A549 (cell line): Measurements from ENCODE around the gene RABL6. TPM values are rescaled to one million over a fixed set of nuclear protein-coding genes. Genes with fewer than 3 reads are reported as not detected.
"Not testable (repeated sequence)": the region's sequence is repeated elsewhere in the genome, so short reads cannot be mapped to it uniquely, and the experiment has no call there.

Source experiments
- ATAC-seq, 2 experiments: fragments of 200-7000 bp in 1 of 2; fragments of >200 bp in 1 of 2; cut with Nextera tagmentation in 1 of 2; cut with Tn5 transposase in 1 of 2; 3 replicates each; pipeline versions ENCODE4 v1.8.0 to v1.9.1; 2018 to 2020; ENCODE audit warnings: mild to moderate bottlenecking in 1 of 2, moderate library complexity in 1 of 2
- CTCF ChIA-PET: fragments of 300-600 bp; sonication (Branson Sonifier 250); formaldehyde crosslinking; extraction: SDS; loops from one replicate; lab custom pipeline; 2021; ENCODE audit warnings: antibody characterized with exemption, inconsistent platforms; lab: Yijun Ruan, JAX
- POLR2A ChIA-PET: fragments of 350-600 bp; formaldehyde crosslinking; extraction: SDS; loops from one replicate; lab custom pipeline; 2021; ENCODE audit warnings: antibody characterized with exemption, inconsistent platforms; lab: Yijun Ruan, JAX
- DNase-seq, 2 experiments: peaks; one replicate each; pipeline versions ENCODE4 v3.0.0 to v3.0.0-alpha.2; 2011 to 2016; ENCODE audit warnings: low read depth in 1 of 2, low spot score in 1 of 2
- FAIRE-seq: peaks from 2 replicates; lab custom pipeline; 2011; peaks lifted over from hg19 to GRCh38; lab: Jason Lieb, UNC
- H3K27ac ChIP-seq, 2 experiments: fragments of >200 bp; sonication (Bioruptor Twin); formaldehyde crosslinking; 3 replicates each; pipeline ENCODE4 v1.5.1; 2016 to 2017
- H3K4me1 ChIP-seq: fragments of >200 bp; sonication (Bioruptor Twin); formaldehyde crosslinking; 3 replicates; pipeline ENCODE4 v1.6.1; 2016
- H3K4me2 ChIP-seq: fragments of >200 bp; sonication (Bioruptor Twin); formaldehyde crosslinking; 3 replicates; pipeline ENCODE4 v1.6.1; 2016
- H3K4me3 ChIP-seq: fragments of >200 bp; sonication (Bioruptor Twin); formaldehyde crosslinking; 3 replicates; pipeline ENCODE4 v1.5.1; 2016
- H3K9me3 ChIP-seq: fragments of >200 bp; sonication (Bioruptor Twin); formaldehyde crosslinking; 3 replicates; pipeline ENCODE4 v1.6.1; 2016
- CEBPB ChIP-seq, 2 experiments: fragments of >200 bp in 1 of 2; sonication (Bioruptor Twin) in 1 of 2; formaldehyde crosslinking in 1 of 2; IDR thresholded peaks; 2 replicates each; pipeline ENCODE4 v1.6.1; 2012 to 2016
- CHD2 ChIP-seq: fragments of 150-350 bp; IDR thresholded peaks from 2 replicates; pipeline ENCODE4 v1.6.1; 2014; ENCODE audit warnings: low read length; ENCODE audit not compliant: partially characterized antibody
- E2F6 ChIP-seq: IDR thresholded peaks from 2 replicates; pipeline ENCODE4 v1.6.1; 2012; ENCODE audit warnings: low read depth, borderline replicate concordance
- EP300 ChIP-seq, 2 experiments: fragments of >200 bp; sonication (Bioruptor Twin); formaldehyde crosslinking; IDR thresholded peaks; 2 replicates in 1 of 2; 3 replicates in 1 of 2; pipeline ENCODE4 v1.6.1; 2016 to 2017
- FOSL2 ChIP-seq, 2 experiments: fragments of 450-650 bp in 1 of 2; fragments of >200 bp in 1 of 2; sonication (Bioruptor Twin) in 1 of 2; formaldehyde crosslinking; IDR thresholded peaks; 2 replicates each; pipeline versions ENCODE4 v1.5.0 to v1.6.1; 2016 to 2020; ENCODE audit warnings: mild to moderate bottlenecking in 1 of 2, moderate library complexity in 1 of 2
- GATA3 ChIP-seq: IDR thresholded peaks from 2 replicates; pipeline ENCODE4 v1.6.1; 2012; ENCODE audit warnings: borderline replicate concordance
- HES2 ChIP-seq: fragments of >200 bp; sonication (Bioruptor Twin); formaldehyde crosslinking; IDR thresholded peaks from 2 replicates; pipeline ENCODE4 v1.6.1; 2016
- HOXA7 ChIP-seq: fragments of 250-450 bp; sonication (Bioruptor Pico); IDR thresholded peaks from 2 replicates; pipeline ENCODE4 v1.5.0; 2020; ENCODE audit warnings: mild to moderate bottlenecking, moderate library complexity
- HOXB13 ChIP-seq: fragments of 250-450 bp; sonication (Bioruptor Pico); IDR thresholded peaks from 2 replicates; pipeline ENCODE4 v1.5.0; 2020; ENCODE audit warnings: low read depth, mild to moderate bottlenecking, moderate library complexity
- HOXB5 ChIP-seq: fragments of 250-450 bp; sonication (Bioruptor Pico); IDR thresholded peaks from 2 replicates; pipeline ENCODE4 v1.5.0; 2020; ENCODE audit warnings: mild to moderate bottlenecking, moderate library complexity
- JUN ChIP-seq, 2 experiments: fragments of >200 bp; sonication (Bioruptor Twin); formaldehyde crosslinking; IDR thresholded peaks; 2 replicates in 1 of 2; 3 replicates in 1 of 2; pipeline ENCODE4 v1.6.1; 2016 to 2017
- JUNB ChIP-seq: fragments of >200 bp; sonication (Bioruptor Twin); formaldehyde crosslinking; IDR thresholded peaks from 2 replicates; pipeline ENCODE4 v1.6.1; 2016
- KDM1A ChIP-seq: fragments of 200-600 bp; sonication (generic); IDR thresholded peaks from 2 replicates; pipeline ENCODE4 v1.6.1; 2016; ENCODE audit warnings: low read depth, mild to moderate bottlenecking
- KDM5A ChIP-seq: fragments of 200-600 bp; sonication (generic); IDR thresholded peaks from 2 replicates; pipeline ENCODE4 v1.6.1; 2016; ENCODE audit warnings: antibody characterized with exemption, mild to moderate bottlenecking
- MAX ChIP-seq: IDR thresholded peaks from 2 replicates; pipeline ENCODE4 v1.6.1; 2012
- MYC ChIP-seq: IDR thresholded peaks from 2 replicates; pipeline ENCODE4 v1.6.1; 2012; ENCODE audit warnings: mild to moderate bottlenecking, inconsistent platforms, low read length, improper control_type of control experiment, borderline replicate concordance
- PBX3 ChIP-seq: IDR thresholded peaks from 2 replicates; pipeline ENCODE4 v1.6.1; 2012
- POLR2A ChIP-seq: IDR thresholded peaks from 2 replicates; pipeline ENCODE4 v1.6.1; 2012; ENCODE audit warnings: mild to moderate bottlenecking, low read length
- RFX5 ChIP-seq: fragments of 450-650 bp; IDR thresholded peaks from 2 replicates; pipeline ENCODE4 v1.7.1; 2014; ENCODE audit warnings: antibody characterized with exemption, mild to moderate bottlenecking, moderate library complexity
- SMC3 ChIP-seq: fragments of >200 bp; sonication (Bioruptor Twin); formaldehyde crosslinking; IDR thresholded peaks from 3 replicates; pipeline ENCODE4 v1.6.1; 2018; ENCODE audit warnings: inconsistent platforms
- USF2 ChIP-seq: fragments of 450-650 bp; IDR thresholded peaks from 2 replicates; pipeline ENCODE4 v1.6.1; 2014; ENCODE audit warnings: antibody characterized with exemption
- ZSCAN20 ChIP-seq: fragments of 250-450 bp; sonication (Bioruptor Pico); IDR thresholded peaks from 2 replicates; pipeline ENCODE4 v1.8.0; 2022; ENCODE audit warnings: mild to moderate bottlenecking, moderate library complexity
- WGBS: methylation state at CpG from one replicate; pipeline ENCODE4 v1.1.6; 2017; ENCODE audit errors: missing lambda C conversion rate; 5-methylcytosine and 5-hydroxymethylcytosine counted together
- polyA plus RNA-seq, 4 experiments: library from polyadenylated mRNA; depleted of rRNA in 3 of 4; stranded (reverse); fragments of >200 nt; fragmentation: RNase III in 1 of 4; extraction: RNeasy Plus Mini Kit Qiagen cat#74134 plus additional on column Dnase treatment in 1 of 4; gene quantifications; 2 replicates in 3 of 4; 3 replicates in 1 of 4; pipeline ENCODE4 v1.2.3, GENCODE V29; 2011 to 2017

The RABL6 gene
- polyA plus RNA-seq, 2 of the 4 experiments (the other 2 are of a cell fraction), result 46.8 to 71.4 TPM

- H3K4me2 ChIP-seq, result peak overlapping the region; percentile 77
- TF ChIP-seq HOXB5 (CRISPR knock-in tag), result 0 out of 2 replicates have a peak, but pooled peaks have one; percentile 28
- TF ChIP-seq GATA3, result peak; percentile 65; the same call in 1 of the 2 replicates
- TF ChIP-seq MYC, result peak; percentile 88
- TF ChIP-seq FOSL2 (IDR thresholded peaks at IDR 0.05), result peak; percentile 65
- TF ChIP-seq FOSL2 (CRISPR knock-in tag; IDR thresholded peaks at IDR 0.05), result peak; percentile 97
- peak; percentile 52; the same call in 1 of the 2 replicates for TF ChIP-seq JUNB
- peak in 1 of 2 experiments; percentile 79; a peak in 2 of 4 replicates for TF ChIP-seq CEBPB (IDR thresholded peaks at IDR 0.05)
- TF ChIP-seq KDM1A, result no peak
- TF ChIP-seq JUN (IDR thresholded peaks at IDR 0.05), result peak in 1 of 2 experiments; percentile 85; a peak in 3 of 5 replicates
- TF ChIP-seq HOXA7 (CRISPR knock-in tag), result 0 out of 2 replicates have a peak, but pooled peaks have one; percentile 24
- TF ChIP-seq HES2, result no peak
- no peak for TF ChIP-seq RFX5
- peak; percentile 65; the same call in 1 of the 2 replicates for TF ChIP-seq POLR2A
- TF ChIP-seq KDM5A, result no peak
- peak; percentile 7; the same call in 1 of the 3 replicates for TF ChIP-seq SMC3
- 0 out of 2 replicates have a peak, but pooled peaks have one; percentile 29 for TF ChIP-seq PBX3
- peak; percentile 59 for TF ChIP-seq USF2
- peak; percentile 32 to 77; a peak in 1 of 5 replicates for TF ChIP-seq EP300 (IDR thresholded peaks at IDR 0.05)
- peak; percentile 96 for TF ChIP-seq MAX
- TF ChIP-seq E2F6, result peak; percentile 75
- no peak for TF ChIP-seq ZSCAN20
- peak; percentile 12 for TF ChIP-seq CHD2
- no peak for TF ChIP-seq HOXB13 (CRISPR knock-in tag)
- CTCF ChIA-PET, result interaction anchor here (1.0 to 14.7 kb wide), 14 partner anchors 9 to 153 kb away, joined by 3 to 139 read pairs (median 8); partner anchors contain the start of genes AJM1 and C8G
- WGBS, result 10% methylated on average over 14 of the region's 19 CpGs
- peak overlapping the region; percentile 97 to 98 for H3K27ac ChIP-seq
- peak; percentile 57 to 66 for ATAC-seq
- H3K4me1 ChIP-seq, result peaks cover 43% of the 10 kb centered on the region
- H3K9me3 ChIP-seq, result no peaks in the 10 kb centered on the region
- peak; percentile 93 to 96 for DNase-seq
- FAIRE-seq, result no peak
- H3K4me3 ChIP-seq, result no peak overlapping the region; the same call in 2 of the 3 replicates
- POLR2A ChIA-PET, result interaction anchor here (0.9 to 6.8 kb wide), 8 partner anchors 10 to 34 kb away, joined by 3 to 108 read pairs (median 4); partner anchors contain the start of gene EDF1
These were observed 74.6 kb downstream of the RABL6 start for GRCh38 chr9:136882109-136882946.

GRCh38 chr9:136882947-136883283, 75.2 kb downstream of the RABL6 start:
- H3K27ac ChIP-seq, result peak overlapping the region; percentile 97 to 98
- POLR2A ChIA-PET, result interaction anchor here (0.9 to 6.8 kb wide), 5 partner anchors 13 to 32 kb away, joined by 3 to 108 read pairs (median 10); partner anchors contain the start of gene EDF1

More at GRCh38 chr9:136882947-136883283, 75.2 kb downstream of the RABL6 start:
- ATAC-seq, FAIRE-seq, H3K9me3 ChIP-seq, H3K4me3 ChIP-seq, DNase-seq: not testable (repeated sequence)
- Histone ChIP-seq H3K4me2 (peak overlapping the region; percentile 77), H3K4me1 (peaks cover 48% of the 10 kb centered on the region)
- CTCF ChIA-PET, result interaction anchor here (0.6 to 14.7 kb wide), 11 partner anchors 8 to 164 kb away, joined by 3 to 139 read pairs (median 8); partner anchors contain the start of genes AJM1, C8G and FBXW5
- WGBS, result 36% methylated on average over 9 of the region's 9 CpGs
